Loucy (cell line): ENCODE measurements around the gene DLGAP4.

Experiments
- EZH2phosphoT487 ChIP-seq: fragments of 200-600 bp; IDR thresholded peaks from 2 replicates; pipeline ENCODE4 v1.6.1; 2018; ENCODE audit warnings: antibody characterized with exemption, mild to moderate bottlenecking, moderate library complexity, borderline replicate concordance
- TF ChIP-seq, protein P1 (sequence below): fragments of 200-600 bp; sonication (generic); conservative IDR thresholded peaks from 2 replicates; pipeline ENCODE4 v1.5.1; 2014; ENCODE audit warnings: mild to moderate bottlenecking, antibody characterized with exemption, low read length

DNA sequence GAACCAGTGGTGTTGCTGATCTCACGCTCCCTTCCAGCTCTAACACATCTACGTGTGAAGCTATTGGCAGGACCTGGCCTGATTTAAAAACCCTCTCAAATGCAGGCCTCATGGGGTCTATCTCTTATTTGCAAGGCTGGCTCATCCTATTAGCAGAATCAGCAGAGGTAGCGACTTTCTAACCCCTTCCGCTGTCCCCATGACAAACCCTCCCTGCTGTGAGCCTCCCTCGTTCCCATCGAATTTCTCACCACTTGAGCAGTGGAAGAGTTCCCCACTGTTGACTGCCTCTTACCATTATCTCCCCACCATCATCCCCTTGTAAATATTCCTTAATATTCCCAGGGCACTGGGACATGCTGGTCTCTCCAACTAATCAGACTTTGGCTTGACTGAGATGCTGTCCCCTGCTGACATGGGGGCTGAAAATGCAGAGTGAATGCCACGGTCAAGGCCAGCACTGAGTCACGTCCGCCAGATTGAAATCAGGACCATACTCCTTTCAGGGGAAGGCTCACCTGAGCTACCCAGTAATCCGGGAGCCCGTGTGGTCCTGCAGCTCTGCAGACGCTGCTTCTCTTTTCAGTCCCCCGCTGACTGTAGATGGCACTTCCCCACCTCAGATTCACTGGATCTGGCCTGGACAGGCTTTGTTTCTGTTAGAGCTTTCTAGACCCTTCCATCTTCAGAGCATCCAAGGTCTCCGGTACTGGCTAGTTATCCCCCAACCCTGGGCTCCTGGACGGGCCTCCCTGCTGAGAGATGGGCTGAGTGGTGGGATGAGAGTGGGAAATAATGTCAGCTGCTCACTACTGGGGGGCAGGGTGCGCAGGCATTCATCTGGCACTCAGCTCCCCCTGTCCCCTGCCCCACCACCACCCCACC is 46.7 kb upstream of the DLGAP4 start:
- TF ChIP-seq, protein P1, sequence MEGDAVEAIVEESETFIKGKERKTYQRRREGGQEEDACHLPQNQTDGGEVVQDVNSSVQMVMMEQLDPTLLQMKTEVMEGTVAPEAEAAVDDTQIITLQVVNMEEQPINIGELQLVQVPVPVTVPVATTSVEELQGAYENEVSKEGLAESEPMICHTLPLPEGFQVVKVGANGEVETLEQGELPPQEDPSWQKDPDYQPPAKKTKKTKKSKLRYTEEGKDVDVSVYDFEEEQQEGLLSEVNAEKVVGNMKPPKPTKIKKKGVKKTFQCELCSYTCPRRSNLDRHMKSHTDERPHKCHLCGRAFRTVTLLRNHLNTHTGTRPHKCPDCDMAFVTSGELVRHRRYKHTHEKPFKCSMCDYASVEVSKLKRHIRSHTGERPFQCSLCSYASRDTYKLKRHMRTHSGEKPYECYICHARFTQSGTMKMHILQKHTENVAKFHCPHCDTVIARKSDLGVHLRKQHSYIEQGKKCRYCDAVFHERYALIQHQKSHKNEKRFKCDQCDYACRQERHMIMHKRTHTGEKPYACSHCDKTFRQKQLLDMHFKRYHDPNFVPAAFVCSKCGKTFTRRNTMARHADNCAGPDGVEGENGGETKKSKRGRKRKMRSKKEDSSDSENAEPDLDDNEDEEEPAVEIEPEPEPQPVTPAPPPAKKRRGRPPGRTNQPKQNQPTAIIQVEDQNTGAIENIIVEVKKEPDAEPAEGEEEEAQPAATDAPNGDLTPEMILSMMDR = no peak
- TF ChIP-seq EZH2phosphoT487 = no peak
